Ascending aorta (tissue), 2 donors: ENCODE data around the gene ANKRD23. TPM values are rescaled to one million over a fixed set of nuclear protein-coding genes. Genes with fewer than 3 reads are reported as not detected.
A peak's percentile ranks its signal among the peaks of the same experiment; 100 is the strongest.

Source experiments
- DNase-seq, 2 donors: peaks; one replicate each; pipeline ENCODE4 v3.0.0-alpha.2; 2019; ENCODE audit warnings: low spot score in 2 of 2
- H3K27ac ChIP-seq, 2 donors: fragments of 200-600 bp; sonication (generic); one replicate each; pipeline ENCODE4 v1.5.1; 2016 to 2017; ENCODE audit warnings: mild to moderate bottlenecking in 1 of 2
- H3K27me3 ChIP-seq: fragments of 200-600 bp; sonication (generic); one replicate; pipeline ENCODE4 v1.5.1; 2017
- H3K36me3 ChIP-seq, 2 donors: fragments of 200-600 bp; sonication (generic); one replicate each; pipeline ENCODE4 v1.5.1; 2016
- H3K4me1 ChIP-seq, 2 donors: fragments of 200-600 bp; sonication (generic); one replicate each; pipeline ENCODE4 v1.5.1; 2016 to 2017; ENCODE audit warnings: mild to moderate bottlenecking in 1 of 2
- H3K4me3 ChIP-seq, 2 donors: fragments of 200-600 bp; sonication (generic); one replicate each; pipeline ENCODE4 v1.5.1; 2016 to 2017; ENCODE audit warnings: mild to moderate bottlenecking in 1 of 2
- H3K9me3 ChIP-seq, 2 donors: fragments of 200-600 bp; sonication (generic); one replicate each; pipeline ENCODE4 v1.5.1; 2016
- intact Hi-C: fragments of 100-400 bp; cut with DNase I; formaldehyde crosslinking; loops from one replicate; pipeline ENCODE4 v1.15.1; 2023
- total RNA-seq: library from RNA; depleted of rRNA; stranded (reverse); fragments of >200 nt; gene quantifications from one replicate; pipeline ENCODE4 v1.1.0, GENCODE V29; 2016
- TF ChIP-seq, protein P1 (sequence below), 3 experiments: fragments of 200-600 bp in 2 of 3; fragments of 450-650 bp in 1 of 3; sonication (generic) in 2 of 3; IDR thresholded peaks; one replicate each; pipeline ENCODE4 v1.5.1; 2016 to 2019; ENCODE audit warnings: antibody characterized with exemption in 3 of 3, mild to moderate bottlenecking in 1 of 3, moderate library complexity in 1 of 3

Gene ANKRD23
- total RNA-seq, 1 donor from 2014 or later, result 4.0 TPM

DNA sequence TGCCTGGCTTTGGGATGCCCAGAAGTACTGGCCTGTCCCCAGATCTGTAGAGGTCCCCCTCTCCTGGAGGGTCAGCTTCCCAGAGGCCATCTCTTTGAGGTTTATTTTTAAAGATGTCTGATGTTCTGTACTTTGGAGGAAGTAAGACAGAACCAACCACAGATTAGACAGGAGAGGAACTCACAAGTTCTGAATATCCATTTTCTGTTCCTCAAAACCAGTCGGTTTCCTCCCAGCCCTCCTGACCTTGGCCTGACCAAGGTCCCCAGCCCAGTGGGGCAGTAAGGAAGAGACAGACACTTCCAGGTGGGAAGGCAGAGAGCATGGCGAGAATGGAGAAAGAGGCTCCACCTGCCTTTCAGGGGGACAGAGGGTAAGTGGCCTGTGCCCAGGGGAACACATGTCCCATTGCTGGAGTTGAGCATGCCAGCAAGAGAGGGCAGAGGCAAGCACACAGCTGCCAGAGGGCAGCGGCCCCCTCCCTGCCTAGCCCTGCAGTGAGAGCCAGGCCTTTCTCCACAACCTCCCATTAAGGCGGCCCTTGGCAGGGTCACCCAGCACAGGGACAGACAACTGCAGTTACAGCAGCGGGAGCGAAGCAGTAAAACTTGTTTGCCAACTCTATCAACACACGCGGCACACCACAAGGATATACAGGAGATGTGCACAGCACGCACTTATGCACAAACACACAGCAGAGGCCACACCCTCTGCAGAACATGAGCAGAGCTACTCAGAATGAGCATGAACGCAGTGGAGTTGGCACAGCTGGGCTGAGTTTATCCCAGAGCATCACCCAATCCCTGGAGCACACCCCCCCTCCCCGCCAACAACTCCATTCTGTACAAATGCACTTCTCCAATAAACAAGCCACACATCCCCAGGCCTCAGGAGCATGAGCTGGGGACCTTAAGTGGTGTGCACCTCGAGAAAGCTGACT is 44.5 kb upstream of the ANKRD23 start:
- Histone ChIP-seq H3K27me3 (no peaks in the 10 kb centered on the region), H3K4me3 (peak overlapping the region in 1 of 2 donors; percentile 36), H3K9me3 (no peaks in the 10 kb centered on the region), H3K36me3 (no peaks in the 10 kb centered on the region), H3K4me1 (peaks cover 25 to 48% of the 10 kb centered on the region in 2 donors), H3K27ac (peak overlapping the region; percentile 72 to 78)
- intact Hi-C loops, result no loop called here
- TF ChIP-seq, protein P1, sequence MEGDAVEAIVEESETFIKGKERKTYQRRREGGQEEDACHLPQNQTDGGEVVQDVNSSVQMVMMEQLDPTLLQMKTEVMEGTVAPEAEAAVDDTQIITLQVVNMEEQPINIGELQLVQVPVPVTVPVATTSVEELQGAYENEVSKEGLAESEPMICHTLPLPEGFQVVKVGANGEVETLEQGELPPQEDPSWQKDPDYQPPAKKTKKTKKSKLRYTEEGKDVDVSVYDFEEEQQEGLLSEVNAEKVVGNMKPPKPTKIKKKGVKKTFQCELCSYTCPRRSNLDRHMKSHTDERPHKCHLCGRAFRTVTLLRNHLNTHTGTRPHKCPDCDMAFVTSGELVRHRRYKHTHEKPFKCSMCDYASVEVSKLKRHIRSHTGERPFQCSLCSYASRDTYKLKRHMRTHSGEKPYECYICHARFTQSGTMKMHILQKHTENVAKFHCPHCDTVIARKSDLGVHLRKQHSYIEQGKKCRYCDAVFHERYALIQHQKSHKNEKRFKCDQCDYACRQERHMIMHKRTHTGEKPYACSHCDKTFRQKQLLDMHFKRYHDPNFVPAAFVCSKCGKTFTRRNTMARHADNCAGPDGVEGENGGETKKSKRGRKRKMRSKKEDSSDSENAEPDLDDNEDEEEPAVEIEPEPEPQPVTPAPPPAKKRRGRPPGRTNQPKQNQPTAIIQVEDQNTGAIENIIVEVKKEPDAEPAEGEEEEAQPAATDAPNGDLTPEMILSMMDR (IDR thresholded peaks at IDR 0.05), result no peak
- DNase-seq, result no peak

DNA sequence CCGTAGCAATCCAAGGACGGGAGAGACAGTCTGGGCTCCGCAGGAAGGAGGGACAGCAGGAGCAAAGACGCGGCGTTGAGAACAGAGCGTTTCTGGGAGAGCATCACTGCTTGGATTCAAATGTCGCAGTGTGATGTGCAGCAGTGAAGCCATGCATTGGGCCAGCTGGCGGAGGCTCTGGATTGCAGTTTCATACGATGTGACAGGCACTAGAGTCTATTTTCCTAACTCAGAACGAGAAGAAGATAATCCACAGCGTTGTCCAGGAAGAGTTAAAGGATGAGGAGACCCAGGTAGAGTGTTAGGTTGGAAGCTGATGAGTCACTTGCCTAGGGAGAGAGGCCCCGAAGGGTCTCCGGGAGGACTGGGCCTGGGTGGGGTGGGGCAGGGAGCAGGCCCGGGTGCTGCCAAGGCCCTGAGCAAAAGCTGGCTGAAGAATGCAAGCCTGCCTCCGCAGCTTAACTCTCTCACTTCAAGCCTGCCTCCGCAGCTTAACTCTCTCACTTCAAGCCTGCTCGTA is 43.7 kb upstream of the ANKRD23 start:
- DNase-seq, result no peak
- Histone ChIP-seq H3K9me3 (no peaks in the 10 kb centered on the region), H3K4me3 (peak overlapping the region in 1 of 2 donors; percentile 36), H3K4me1 (peaks cover 25 to 47% of the 10 kb centered on the region in 2 donors), H3K27ac (peak overlapping the region; percentile 72 to 78), H3K27me3 (no peaks in the 10 kb centered on the region), H3K36me3 (no peaks in the 10 kb centered on the region)
- TF ChIP-seq, protein P1 (IDR thresholded peaks at IDR 0.05), result no peak
- intact Hi-C loops, result loop anchor here (2.0 kb wide), 2 partner anchors 17 to 19 kb away; partner anchors contain the start of gene SEMA4C

DNA sequence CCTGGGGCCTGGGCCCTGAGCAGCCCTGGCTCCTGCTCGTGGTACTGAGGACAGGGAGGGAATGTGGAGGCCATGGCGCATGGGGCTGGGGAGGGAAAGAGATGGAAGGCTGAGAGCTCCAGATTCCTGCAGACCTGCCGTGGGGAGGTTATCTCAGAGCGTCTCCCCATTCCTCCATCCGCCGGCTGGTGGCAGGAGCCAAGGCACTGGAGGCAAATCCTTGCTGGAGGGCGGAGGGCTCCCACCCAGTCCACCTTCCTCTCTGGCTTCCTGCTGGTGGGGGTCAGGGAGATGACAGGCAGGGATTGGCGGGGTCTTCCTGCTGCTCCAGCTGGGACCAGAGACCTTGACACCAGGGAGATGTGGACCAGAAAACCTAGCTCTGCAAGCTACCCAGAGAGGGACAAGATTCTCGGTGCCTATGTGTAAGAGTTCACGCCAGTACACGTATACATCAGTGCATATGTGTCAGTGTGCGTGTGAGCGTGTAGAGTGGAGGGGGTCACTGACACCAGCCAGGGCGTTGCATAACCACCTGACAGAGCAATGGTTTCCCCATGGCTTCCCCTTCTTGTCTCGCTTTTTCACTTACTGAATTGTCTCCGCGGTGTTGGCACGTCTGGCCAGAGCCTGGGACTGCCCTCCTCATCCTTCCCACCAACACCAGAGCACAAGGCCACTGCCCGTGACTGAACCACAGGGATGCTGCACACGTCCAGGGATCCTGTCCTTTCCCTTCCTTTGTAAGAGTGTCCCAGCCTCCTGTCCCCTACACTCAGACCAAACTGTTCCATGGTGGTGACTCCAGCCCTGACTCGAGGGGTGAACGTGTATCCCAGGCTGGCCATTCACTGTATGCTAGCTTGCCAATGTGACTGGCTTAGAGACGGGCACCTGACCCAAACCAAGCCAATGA is 41.9 kb upstream of the ANKRD23 start:
- Histone ChIP-seq H3K9me3 (no peaks in the 10 kb centered on the region), H3K27me3 (no peaks in the 10 kb centered on the region), H3K27ac (no peak overlapping the region), H3K36me3 (no peaks in the 10 kb centered on the region), H3K4me1 (peaks cover 16 to 28% of the 10 kb centered on the region in 2 donors), H3K4me3 (no peak overlapping the region)
- intact Hi-C loops, result loop anchor here (2.0 kb wide), 2 partner anchors 15 to 21 kb away; partner anchors contain the start of gene SEMA4C
- TF ChIP-seq, protein P1 (IDR thresholded peaks at IDR 0.05), result no peak
- DNase-seq, result no peak

DNA sequence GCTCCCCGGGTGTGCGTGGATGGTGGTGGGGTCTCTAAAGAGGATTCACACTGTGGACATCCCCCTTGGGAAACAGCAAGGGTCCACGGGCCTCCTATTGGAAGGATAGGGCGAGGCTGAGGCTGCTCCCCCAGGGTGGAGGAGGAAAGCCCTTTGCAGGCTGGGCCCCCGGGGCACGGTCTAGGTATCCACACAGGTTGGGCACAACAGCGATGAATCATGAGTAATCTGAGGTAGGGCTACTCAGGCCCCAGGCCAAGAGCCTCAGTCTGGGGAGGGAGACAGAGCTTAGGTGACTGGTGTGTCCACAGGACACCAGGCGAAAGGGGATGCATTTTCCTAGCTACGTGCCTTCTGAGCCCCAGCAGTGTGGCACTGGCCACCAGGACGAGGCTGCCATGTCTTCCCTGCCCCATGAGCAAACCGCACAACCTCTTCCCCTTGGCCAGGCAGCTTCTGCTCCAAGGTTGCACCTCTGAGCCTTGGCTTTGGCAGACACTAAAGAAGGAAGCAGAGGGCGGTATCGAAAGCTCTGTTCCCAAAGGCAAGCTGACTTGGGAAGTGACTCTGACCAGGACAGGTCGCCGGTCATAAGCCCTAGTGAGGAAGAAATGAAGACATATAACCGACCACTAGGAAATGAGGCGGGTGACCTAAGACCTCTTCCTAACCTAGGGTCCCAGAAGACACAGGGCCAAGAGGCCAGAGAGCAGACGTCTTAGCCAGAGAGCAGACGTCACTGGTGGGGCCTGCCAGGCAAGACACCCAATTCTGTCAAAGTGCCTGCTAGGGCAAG is 40.7 kb upstream of the ANKRD23 start:
- no peaks in the 10 kb centered on the region for H3K27me3 ChIP-seq
- H3K4me3 ChIP-seq, result no peak overlapping the region

More for the DNA sequence above, 40.7 kb upstream of the ANKRD23 start:
- TF ChIP-seq, protein P1 (IDR thresholded peaks at IDR 0.05), result no peak
- Histone ChIP-seq H3K36me3 (no peaks in the 10 kb centered on the region), H3K4me1 (peaks cover 11 to 22% of the 10 kb centered on the region in 2 donors), H3K27ac (no peak overlapping the region), H3K9me3 (no peaks in the 10 kb centered on the region)
- intact Hi-C loops, result no loop called here
- no peak for DNase-seq
